ENCODE measurements around the gene SECISBP2. TPM values are rescaled to one million over a fixed set of nuclear protein-coding genes. Genes with fewer than 3 reads are reported as not detected.

The SECISBP2 gene
- polyA plus RNA-seq, 1 experiment, result 14.3 TPM

DNA sequence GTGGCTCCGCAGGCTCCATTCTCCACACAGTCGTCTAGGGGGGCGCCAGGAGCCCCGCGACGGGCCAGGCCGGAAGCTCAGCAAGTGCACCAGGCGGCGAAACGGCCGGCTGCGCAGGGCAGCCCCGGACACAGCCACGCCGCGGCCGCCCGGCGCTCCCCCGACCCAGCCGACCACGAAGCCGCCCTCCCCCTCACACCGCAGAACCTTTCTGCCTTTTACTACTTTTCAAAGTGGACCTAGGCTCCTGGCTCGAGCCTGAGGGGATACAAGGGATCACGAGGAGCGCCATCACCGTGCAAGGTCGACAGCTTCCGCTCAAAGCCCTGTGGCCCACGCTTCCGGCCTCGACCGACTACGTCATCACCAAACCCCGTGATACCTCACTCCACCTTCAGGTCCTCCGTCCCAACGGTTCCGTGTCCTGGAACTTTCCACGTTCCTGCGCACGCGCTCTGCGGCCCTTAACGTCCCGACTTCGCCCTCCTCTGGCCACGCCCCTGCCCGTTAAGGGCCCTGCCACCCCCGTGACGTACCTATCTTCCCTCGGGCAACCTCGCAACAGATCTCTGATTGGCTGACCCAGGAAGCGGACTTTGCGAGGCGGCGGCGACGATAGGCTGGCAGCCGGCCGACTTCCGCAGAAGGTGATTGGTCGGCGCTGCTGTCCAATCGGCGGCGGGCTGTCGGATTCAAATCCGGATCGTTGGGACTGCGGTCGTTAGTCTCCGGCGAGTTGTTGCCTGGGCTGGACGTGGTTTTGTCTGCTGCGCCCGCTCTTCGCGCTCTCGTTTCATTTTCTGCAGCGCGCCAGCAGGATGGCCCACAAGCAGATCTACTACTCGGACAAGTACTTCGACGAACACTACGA, 7.6 kb upstream of the SECISBP2 start, which contains the start of gene CKS2:
Gene CKS2, plus strand, starts transcription at position 721 of the 871 bp plus-strand sequence. Its CDS starts 98 bp downstream, at position 819.
- Histone ChIP-seq H3K36me3 (ENCODE audit: control insufficient read depth, insufficient read depth, low read length) (no peaks in the 10 kb centered on the region), H3K4me3 (ENCODE audit: low read depth, low read length) (peak within 1 kb of the TSS; percentile 79), H3K27me3 (ENCODE audit: control insufficient read depth, insufficient read depth, low read length) (no peaks in the 10 kb centered on the region)
- TF ChIP-seq, protein P1, sequence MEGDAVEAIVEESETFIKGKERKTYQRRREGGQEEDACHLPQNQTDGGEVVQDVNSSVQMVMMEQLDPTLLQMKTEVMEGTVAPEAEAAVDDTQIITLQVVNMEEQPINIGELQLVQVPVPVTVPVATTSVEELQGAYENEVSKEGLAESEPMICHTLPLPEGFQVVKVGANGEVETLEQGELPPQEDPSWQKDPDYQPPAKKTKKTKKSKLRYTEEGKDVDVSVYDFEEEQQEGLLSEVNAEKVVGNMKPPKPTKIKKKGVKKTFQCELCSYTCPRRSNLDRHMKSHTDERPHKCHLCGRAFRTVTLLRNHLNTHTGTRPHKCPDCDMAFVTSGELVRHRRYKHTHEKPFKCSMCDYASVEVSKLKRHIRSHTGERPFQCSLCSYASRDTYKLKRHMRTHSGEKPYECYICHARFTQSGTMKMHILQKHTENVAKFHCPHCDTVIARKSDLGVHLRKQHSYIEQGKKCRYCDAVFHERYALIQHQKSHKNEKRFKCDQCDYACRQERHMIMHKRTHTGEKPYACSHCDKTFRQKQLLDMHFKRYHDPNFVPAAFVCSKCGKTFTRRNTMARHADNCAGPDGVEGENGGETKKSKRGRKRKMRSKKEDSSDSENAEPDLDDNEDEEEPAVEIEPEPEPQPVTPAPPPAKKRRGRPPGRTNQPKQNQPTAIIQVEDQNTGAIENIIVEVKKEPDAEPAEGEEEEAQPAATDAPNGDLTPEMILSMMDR (IDR thresholded peaks at IDR 0.05; ENCODE audit: insufficient read depth, low read depth, low read length), result no peak
- peak; percentile 100 for DNase-seq (ENCODE audit: low read depth)
- ChIA-PET CTCF (no interaction called here), POLR2A (interaction anchor here (0.6 kb wide), 1 partner anchor 1597 kb away, joined by 3 read pairs; no protein-coding TSS in a partner anchor)

DNA sequence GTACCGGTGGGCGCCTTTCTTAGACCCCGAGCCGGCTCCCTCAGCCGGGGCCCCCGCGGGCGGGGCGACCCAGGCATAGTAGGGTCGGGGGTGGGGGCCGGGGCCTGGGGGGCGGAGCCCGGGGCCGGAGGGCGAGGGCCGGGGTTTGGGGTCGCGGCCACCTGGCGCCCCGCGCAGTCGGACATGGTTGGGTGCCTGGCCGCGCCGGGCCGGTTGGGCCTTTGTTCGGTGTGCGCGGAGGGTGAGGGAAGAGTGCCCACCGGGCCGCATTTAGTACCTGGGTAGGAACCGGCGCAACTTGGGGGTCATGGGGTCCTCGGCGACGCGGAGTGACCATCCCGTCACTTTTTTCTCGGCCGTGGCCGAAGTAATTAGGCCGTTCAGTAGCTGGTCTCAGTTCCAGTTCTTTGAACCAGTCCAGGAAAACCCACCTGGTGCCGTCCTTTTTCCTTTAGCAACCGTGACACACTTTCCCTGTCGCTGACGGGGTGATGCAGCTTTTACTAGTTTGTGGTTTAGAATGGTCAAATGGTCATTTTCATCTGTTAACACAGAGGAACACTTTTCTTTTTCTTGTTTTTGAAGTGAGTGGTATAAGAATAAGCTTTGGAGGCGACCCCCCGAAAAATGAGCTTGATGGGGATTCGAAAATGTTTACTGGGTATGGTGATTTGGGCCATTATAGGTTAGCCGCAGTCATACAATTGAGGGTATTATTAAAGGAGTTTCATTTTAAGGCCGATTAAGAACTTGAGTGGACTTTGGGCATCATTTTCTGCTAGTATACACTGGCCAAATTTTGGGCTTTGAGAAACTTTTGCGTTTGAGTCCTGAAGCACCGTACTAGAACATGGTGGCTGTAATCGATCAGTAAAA, 6.7 kb upstream of the SECISBP2 start:
- H3K27me3 ChIP-seq (ENCODE audit: control insufficient read depth, insufficient read depth, low read length), result no peaks in the 10 kb centered on the region
- H3K4me3 ChIP-seq (ENCODE audit: low read depth, low read length), result peak overlapping the region; percentile 79
- H3K36me3 ChIP-seq (ENCODE audit: control insufficient read depth, insufficient read depth, low read length), result no peaks in the 10 kb centered on the region
- POLR2A ChIA-PET, result no interaction called here
- CTCF ChIA-PET, result no interaction called here
- DNase-seq (ENCODE audit: low read depth), result no peak
- TF ChIP-seq, protein P1 (IDR thresholded peaks at IDR 0.05; ENCODE audit: insufficient read depth, low read depth, low read length), result no peak

DNA sequence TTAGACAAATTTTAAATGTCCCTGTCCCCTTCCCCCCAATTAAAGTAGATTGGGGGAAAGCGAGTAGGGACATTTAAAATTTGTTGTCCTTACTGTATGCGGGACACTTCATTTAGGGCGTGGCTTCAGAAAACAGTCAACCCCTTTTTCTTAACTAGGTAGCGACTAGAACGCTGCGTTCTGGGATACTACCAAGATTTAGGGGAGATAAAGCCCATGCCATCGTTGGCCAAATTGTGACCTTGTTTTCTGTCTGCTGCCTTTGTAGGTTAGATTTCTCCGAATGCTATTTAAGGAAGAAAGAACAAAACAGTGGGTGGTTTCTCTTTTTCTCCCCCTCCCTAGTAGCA, 6.1 kb upstream of the SECISBP2 start:
- TF ChIP-seq, protein P1 (IDR thresholded peaks at IDR 0.05; ENCODE audit: insufficient read depth, low read depth, low read length), result no peak
- no peak for DNase-seq (ENCODE audit: low read depth)
- Histone ChIP-seq H3K27me3 (ENCODE audit: control insufficient read depth, insufficient read depth, low read length) (no peaks in the 10 kb centered on the region), H3K4me3 (ENCODE audit: low read depth, low read length) (peak overlapping the region; percentile 79), H3K36me3 (ENCODE audit: control insufficient read depth, insufficient read depth, low read length) (no peaks in the 10 kb centered on the region)
- ChIA-PET CTCF (no interaction called here), POLR2A (no interaction called here)

DNA sequence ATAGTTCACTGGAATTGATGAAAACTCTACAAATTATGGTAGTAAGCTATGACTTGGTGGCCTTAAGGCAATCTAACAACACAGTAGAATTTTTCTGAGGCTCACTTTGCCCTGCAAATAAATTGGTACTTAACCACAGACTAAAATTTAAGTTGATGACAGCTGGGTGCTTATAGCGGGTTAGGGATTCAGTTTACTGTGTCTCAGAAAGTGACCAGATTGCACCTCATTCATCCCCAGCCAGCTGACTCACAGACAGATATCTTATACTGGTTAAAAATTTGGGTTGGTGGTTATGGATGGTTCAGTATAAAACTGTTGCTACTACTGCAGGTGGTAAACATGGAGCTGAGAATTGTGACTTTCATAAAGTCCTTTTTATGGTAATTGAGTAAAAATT, 4.5 kb upstream of the SECISBP2 start:
- POLR2A ChIA-PET, result no interaction called here
- DNase-seq (ENCODE audit: low read depth), result no peak
- Histone ChIP-seq H3K27me3 (ENCODE audit: control insufficient read depth, insufficient read depth, low read length) (no peaks in the 10 kb centered on the region), H3K4me3 (ENCODE audit: low read depth, low read length) (0 out of 2 replicates have a peak overlapping the region, but pooled peaks have one; percentile 7), H3K36me3 (ENCODE audit: control insufficient read depth, insufficient read depth, low read length) (no peaks in the 10 kb centered on the region)
- TF ChIP-seq, protein P1 (IDR thresholded peaks at IDR 0.05; ENCODE audit: insufficient read depth, low read depth, low read length), result no peak
- CTCF ChIA-PET, result interaction anchor here (0.6 kb wide), 1 partner anchor 235 kb away, joined by 3 read pairs; no protein-coding TSS in a partner anchor

DNA sequence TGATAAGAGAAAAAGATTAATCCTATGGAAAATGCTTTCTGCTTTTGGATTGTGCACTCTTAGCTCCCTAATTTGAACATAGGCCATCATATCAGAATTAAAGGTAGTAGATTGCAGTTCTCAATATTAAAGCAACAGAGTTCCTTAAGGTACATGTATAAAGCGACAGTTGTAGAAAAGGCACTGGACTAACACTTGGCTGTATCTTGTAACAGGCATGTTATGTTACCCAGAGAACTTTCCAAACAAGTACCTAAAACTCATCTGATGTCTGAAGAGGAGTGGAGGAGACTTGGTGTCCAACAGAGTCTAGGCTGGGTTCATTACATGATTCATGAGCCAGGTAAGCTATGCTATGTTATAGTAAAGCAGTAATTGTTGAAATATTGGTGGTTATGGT, 3.3 kb upstream of the SECISBP2 start:
- H3K27me3 ChIP-seq (ENCODE audit: control insufficient read depth, insufficient read depth, low read length), result no peaks in the 10 kb centered on the region
- H3K4me3 ChIP-seq (ENCODE audit: low read depth, low read length), result no peak overlapping the region
- TF ChIP-seq, protein P1 (IDR thresholded peaks at IDR 0.05; ENCODE audit: insufficient read depth, low read depth, low read length), result no peak
- ChIA-PET POLR2A (interaction anchor here (0.6 kb wide), 1 partner anchor 211 kb away, joined by 3 read pairs; no protein-coding TSS in a partner anchor), CTCF (no interaction called here)
- DNase-seq (ENCODE audit: low read depth), result no peak
- H3K36me3 ChIP-seq (ENCODE audit: control insufficient read depth, insufficient read depth, low read length), result no peaks in the 10 kb centered on the region
